ENCODE measurements around the gene WNT3A.

DNA sequence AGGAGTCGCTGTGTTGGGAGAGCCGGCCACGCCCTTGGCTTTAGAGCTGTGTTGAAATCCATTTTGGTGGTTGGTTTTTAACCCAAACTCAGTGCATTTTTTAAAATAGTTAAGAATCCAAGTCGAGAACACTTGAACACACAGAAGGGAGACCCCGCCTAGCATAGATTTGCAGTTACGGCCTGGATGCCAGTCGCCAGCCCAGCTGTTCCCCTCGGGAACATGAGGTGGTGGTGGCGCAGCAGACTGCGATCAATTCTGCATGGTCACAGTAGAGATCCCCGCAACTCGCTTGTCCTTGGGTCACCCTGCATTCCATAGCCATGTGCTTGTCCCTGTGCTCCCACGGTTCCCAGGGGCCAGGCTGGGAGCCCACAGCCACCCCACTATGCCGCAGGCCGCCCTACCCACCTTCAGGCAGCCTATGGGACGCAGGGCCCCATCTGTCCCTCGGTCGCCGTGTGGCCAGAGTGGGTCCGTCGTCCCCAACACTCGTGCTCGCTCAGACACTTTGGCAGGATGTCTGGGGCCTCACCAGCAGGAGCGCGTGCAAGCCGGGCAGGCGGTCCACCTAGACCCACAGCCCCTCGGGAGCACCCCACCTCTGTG lies 91.6 kb downstream of the WNT3A start:
- no peak for TF ChIP-seq POLR2A (IDR thresholded peaks at IDR 0.05; ENCODE audit: low read depth, low read length)
- TF ChIP-seq POLR2AphosphoS5 (IDR thresholded peaks at IDR 0.05; ENCODE audit: low read depth, low read length), result peak; percentile 44; the same call in 1 of the 2 replicates

Measured in GM12891 (cell line).